ENCODE measurements around the gene MTERF2.
"Not testable (repeated sequence)": the region's sequence is repeated elsewhere in the genome, so short reads cannot be mapped to it uniquely, and the experiment has no call there.

Gene MTERF2

DNA sequence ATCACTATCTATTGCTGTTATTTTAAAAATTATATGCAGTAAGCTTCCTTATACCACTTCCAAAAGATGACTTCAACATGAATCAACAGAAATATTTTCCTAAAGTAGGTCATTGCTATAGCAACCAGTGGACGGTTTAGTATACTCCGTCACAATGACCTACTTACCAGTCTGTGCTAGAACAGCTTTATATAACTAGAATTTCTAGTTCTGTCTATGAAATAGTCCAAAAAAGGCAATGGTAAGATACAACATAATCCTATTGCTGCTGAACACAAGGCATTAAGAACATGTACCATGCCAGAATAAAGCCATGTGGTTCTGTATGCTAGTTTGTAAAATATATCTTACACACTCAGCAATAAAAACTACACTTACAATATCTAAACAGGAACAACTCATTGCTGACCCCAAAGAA lies 40.7 kb upstream of the MTERF2 start:
- no peak for DNase-seq (ENCODE audit: low spot score)
- in situ Hi-C loops (cut with MboI; ENCODE audit: low pct_unique_long_range_greater_than_20kb, low sequenced_read_pairs, unreplicated experiment): no loop called here
- TF ChIP-seq, protein P1, sequence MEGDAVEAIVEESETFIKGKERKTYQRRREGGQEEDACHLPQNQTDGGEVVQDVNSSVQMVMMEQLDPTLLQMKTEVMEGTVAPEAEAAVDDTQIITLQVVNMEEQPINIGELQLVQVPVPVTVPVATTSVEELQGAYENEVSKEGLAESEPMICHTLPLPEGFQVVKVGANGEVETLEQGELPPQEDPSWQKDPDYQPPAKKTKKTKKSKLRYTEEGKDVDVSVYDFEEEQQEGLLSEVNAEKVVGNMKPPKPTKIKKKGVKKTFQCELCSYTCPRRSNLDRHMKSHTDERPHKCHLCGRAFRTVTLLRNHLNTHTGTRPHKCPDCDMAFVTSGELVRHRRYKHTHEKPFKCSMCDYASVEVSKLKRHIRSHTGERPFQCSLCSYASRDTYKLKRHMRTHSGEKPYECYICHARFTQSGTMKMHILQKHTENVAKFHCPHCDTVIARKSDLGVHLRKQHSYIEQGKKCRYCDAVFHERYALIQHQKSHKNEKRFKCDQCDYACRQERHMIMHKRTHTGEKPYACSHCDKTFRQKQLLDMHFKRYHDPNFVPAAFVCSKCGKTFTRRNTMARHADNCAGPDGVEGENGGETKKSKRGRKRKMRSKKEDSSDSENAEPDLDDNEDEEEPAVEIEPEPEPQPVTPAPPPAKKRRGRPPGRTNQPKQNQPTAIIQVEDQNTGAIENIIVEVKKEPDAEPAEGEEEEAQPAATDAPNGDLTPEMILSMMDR (IDR thresholded peaks at IDR 0.05; ENCODE audit: extremely low read depth, insufficient read depth, missing control alignments): no peak

DNA sequence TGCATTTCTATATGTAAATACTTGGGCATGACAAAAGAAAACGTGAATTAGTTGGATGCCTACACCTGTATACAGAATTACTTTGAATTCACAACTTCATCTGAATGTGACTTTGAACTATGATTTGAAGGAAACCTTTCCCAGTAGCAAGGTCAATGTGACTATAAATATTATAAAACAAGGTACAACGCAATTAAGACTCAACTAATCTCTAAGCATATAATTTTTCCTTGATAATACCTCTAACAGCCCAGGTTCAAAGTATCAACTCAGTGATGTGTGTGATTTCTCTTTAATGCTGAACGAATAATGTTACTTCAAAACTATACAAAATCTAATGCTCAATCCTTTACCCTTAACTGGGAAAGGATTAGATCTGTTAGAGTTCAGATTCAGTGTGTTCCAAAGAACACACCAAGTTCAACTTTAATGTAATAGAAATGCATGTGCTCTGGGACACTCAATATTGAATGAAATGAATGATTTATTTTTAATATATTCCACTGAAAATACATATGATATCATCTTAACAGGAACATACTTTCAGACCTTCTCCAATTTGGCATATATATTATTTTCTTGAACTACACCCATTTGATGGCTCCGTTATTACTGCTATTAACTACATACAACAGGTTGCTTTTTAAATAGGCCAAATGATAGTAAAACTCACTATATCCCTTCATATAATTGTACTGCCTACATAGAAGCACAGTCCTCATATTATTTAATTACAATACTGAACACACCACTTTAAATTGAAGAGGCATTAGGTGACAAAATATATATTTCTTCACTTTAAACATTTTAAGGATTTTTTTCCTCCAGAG lies 40.1 kb upstream of the MTERF2 start:
- DNase-seq (ENCODE audit: low spot score): no peak
- in situ Hi-C loops (cut with MboI; ENCODE audit: low pct_unique_long_range_greater_than_20kb, low sequenced_read_pairs, unreplicated experiment): no loop called here
- TF ChIP-seq, protein P1 (IDR thresholded peaks at IDR 0.05; ENCODE audit: extremely low read depth, insufficient read depth, missing control alignments): no peak

DNA sequence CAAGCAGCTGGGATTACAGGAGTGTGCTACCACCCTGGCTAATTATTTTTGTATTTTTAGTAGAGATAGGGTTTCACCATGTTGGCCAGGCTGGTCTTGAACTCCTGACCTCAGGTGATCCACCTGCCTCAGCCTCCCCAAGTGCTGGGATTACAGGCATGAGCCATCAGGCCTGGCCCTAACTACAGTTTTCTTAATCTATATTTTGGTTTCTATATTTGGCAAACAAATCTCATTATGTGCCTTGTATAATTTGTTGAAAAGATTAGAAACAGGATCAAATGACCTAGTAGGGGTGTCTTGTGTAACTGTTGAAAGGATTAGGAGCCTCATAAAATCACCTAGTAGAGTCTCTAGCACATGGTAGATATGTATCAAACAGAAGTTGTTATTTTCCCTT lies 39.4 kb upstream of the MTERF2 start:
- DNase-seq (ENCODE audit: low spot score); in situ Hi-C loops (cut with MboI; ENCODE audit: low pct_unique_long_range_greater_than_20kb, low sequenced_read_pairs, unreplicated experiment): not testable (repeated sequence)

DNA sequence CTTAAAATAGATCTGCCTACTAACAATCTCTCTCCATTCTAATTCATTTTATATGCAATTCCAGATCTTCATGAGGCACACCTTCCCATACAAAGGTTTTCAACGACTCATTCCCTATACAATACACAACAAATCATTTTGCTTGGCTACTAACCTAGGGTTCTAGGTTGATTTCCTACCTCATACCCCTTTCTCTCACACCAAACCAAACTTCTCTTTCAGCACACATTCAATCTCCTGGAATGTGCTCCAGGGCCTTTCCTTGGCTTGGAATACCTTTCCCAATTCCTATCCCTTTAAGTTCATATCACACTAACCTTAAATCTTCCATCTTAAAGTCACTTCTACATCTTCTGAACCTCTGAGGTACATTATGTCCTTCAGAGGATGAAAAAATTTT lies 38.7 kb upstream of the MTERF2 start:
- TF ChIP-seq, protein P1 (IDR thresholded peaks at IDR 0.05; ENCODE audit: extremely low read depth, insufficient read depth, missing control alignments): no peak
- in situ Hi-C loops (cut with MboI; ENCODE audit: low pct_unique_long_range_greater_than_20kb, low sequenced_read_pairs, unreplicated experiment): no loop called here

DNA sequence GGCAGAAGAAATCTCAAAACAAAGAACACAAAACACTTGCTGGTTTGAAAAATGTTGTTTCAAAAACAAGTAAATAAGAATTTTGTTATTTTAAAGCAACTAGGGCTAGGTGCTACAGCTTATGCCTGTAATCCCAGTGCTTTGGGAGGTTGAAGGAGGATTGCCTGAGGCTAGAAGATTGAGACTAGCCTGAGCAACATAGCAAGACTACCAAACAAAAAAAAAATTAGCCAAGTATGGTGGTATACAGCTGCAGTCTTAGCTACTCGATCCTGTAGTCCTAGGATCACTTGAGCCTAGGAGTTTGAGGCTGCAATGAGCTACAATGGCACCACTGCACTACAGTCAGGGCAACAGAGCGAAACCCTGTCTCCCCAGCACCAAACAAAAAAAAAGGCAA lies 32.6 kb upstream of the MTERF2 start:
- TF ChIP-seq, protein P1 (IDR thresholded peaks at IDR 0.05; ENCODE audit: extremely low read depth, insufficient read depth, missing control alignments): no peak
- in situ Hi-C loops (cut with MboI; ENCODE audit: low pct_unique_long_range_greater_than_20kb, low sequenced_read_pairs, unreplicated experiment): no loop called here
- no peak for DNase-seq (ENCODE audit: low spot score)

More for the DNA sequence above, 38.7 kb upstream of the MTERF2 start:
- no peak for DNase-seq (ENCODE audit: low spot score)

DNA sequence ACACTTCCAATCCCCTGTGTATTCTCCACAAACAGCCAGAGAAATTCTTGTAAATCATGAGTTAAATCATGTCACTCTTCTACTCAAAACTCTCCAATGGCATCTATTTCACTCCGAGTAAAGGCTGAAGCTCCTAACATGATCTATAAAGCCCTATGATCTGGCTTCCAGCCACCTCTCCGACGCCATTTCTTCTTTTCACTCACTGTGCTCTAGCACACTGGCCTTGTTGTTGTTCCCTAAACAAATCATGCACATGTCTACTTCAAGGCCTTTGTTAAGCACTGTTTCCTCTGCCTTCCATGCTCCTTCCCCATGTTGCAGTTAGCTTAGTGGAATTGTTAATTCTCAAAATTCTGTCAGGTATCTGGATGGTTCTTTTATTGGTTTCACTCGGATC lies 30.1 kb upstream of the MTERF2 start:
- TF ChIP-seq, protein P1 (IDR thresholded peaks at IDR 0.05; ENCODE audit: extremely low read depth, insufficient read depth, missing control alignments): no peak
- no peak for DNase-seq (ENCODE audit: low spot score)
- in situ Hi-C loops (cut with MboI; ENCODE audit: low pct_unique_long_range_greater_than_20kb, low sequenced_read_pairs, unreplicated experiment): no loop called here

DNA sequence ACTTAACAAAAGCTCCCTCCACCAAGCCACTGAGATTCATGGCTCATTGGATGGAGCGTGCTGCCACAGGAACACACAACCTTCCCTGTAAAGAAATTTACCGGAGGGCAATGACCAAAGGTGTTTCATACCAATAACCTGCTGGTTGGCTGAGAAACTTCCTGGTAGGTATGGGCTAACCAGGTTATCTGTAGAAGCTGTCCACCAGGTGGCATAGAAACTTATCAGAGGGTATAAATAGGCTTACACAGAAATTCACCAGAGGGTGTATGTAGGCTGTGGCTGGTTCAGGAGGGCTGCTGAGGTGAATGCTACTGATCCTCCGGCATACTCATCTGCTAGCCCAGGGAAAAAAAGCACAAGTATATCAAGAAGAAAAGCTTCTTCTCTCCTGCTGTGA lies 27.1 kb upstream of the MTERF2 start:
- in situ Hi-C loops (cut with MboI; ENCODE audit: low pct_unique_long_range_greater_than_20kb, low sequenced_read_pairs, unreplicated experiment): no loop called here
- TF ChIP-seq, protein P1 (IDR thresholded peaks at IDR 0.05; ENCODE audit: extremely low read depth, insufficient read depth, missing control alignments): no peak
- DNase-seq (ENCODE audit: low spot score): no peak

Measured in GM13977 (cell line).